PC-9 (cell line): Measurements from ENCODE around the gene UBE2G2. TPM values are rescaled to one million over a fixed set of nuclear protein-coding genes. Genes with fewer than 3 reads are reported as not detected.

Experiments used
- BruUV-seq: library from RNA; stranded (reverse); fragments of 400-500 nt; replicated peaks from 2 replicates; lab custom pipeline; 2021; lab: Mats Ljungman, UMichigan
- CTCF ChIA-PET: fragments of 300-600 bp; sonication (Branson Sonifier 250); formaldehyde crosslinking; loops from one replicate; lab custom pipeline; 2022; ENCODE audit warnings: antibody characterized with exemption; lab: Charles Lee
- POLR2A ChIA-PET: fragments of 300-600 bp; sonication (Branson Sonifier 250); formaldehyde crosslinking; loops from one replicate; lab custom pipeline; 2022; ENCODE audit warnings: antibody characterized with exemption; ENCODE audit not compliant: unreplicated experiment; lab: Charles Lee
- DNase-seq, 2 experiments: peaks; one replicate each; pipeline versions ENCODE4 v3.0.0 to v3.0.0-alpha.2; 2015 to 2022; ENCODE audit warnings: mixed read lengths in 1 of 2
- H2AFZ ChIP-seq: fragments of 200-600 bp; sonication (generic); 2 replicates; pipeline ENCODE4 v1.8.1; 2017; ENCODE audit warnings: antibody characterized with exemption
- H3F3A ChIP-seq: fragments of 200-600 bp; sonication (generic); 2 replicates; pipeline ENCODE4 v1.8.1; 2017; ENCODE audit warnings: antibody characterized with exemption, mild to moderate bottlenecking, low read depth; ENCODE audit not compliant: insufficient read depth
- H3K27ac ChIP-seq: fragments of 200-600 bp; sonication (generic); 2 replicates; pipeline ENCODE4 v1.6.1; 2016; ENCODE audit warnings: mixed run types
- H3K27me3 ChIP-seq: fragments of 200-600 bp; sonication (generic); 2 replicates; pipeline ENCODE4 v1.6.1; 2016; ENCODE audit warnings: low read depth, mixed run types; ENCODE audit not compliant: insufficient read depth
- H3K36me3 ChIP-seq: fragments of 200-600 bp; sonication (generic); 2 replicates; pipeline ENCODE4 v1.6.1; 2016; ENCODE audit warnings: low read depth, mixed run types
- H3K4me1 ChIP-seq: fragments of 200-600 bp; sonication (generic); replicated peaks from 2 replicates; pipeline ENCODE4 v1.6.1; 2016; ENCODE audit warnings: mixed run types; ENCODE audit not compliant: insufficient read depth
- H3K4me2 ChIP-seq: fragments of 200-600 bp; sonication (generic); 2 replicates; pipeline ENCODE4 v1.6.1; 2017; ENCODE audit warnings: mixed run types
- H3K4me3 ChIP-seq: fragments of 200-600 bp; sonication (generic); 2 replicates; pipeline ENCODE4 v1.6.1; 2016; ENCODE audit warnings: mixed run types
- H3K79me2 ChIP-seq: fragments of 200-600 bp; sonication (generic); 2 replicates; pipeline ENCODE4 v1.6.1; 2017; ENCODE audit warnings: low read depth, mixed run types
- H3K9me2 ChIP-seq: fragments of 200-600 bp; sonication (generic); 2 replicates; pipeline ENCODE4 v1.8.1; 2017; ENCODE audit warnings: mild to moderate bottlenecking; ENCODE audit not compliant: insufficient read depth
- H3K9me3 ChIP-seq: fragments of 200-600 bp; sonication (generic); 2 replicates; pipeline ENCODE4 v1.8.1; 2016; ENCODE audit warnings: low read depth; ENCODE audit not compliant: insufficient read depth
- H4K20me1 ChIP-seq: fragments of 200-600 bp; sonication (generic); 2 replicates; pipeline ENCODE4 v1.8.1; 2017; ENCODE audit not compliant: insufficient read depth
- EZH2 ChIP-seq: fragments of 200-600 bp; sonication (generic); IDR thresholded peaks from 2 replicates; pipeline ENCODE4 v1.8.0; 2017; ENCODE audit warnings: antibody characterized with exemption, low read depth
- intact Hi-C: fragments of 100-400 bp; cut with micrococcal nuclease; formaldehyde crosslinking; loops from one replicate; pipeline ENCODE4 v1.10.0; 2022; ENCODE audit not compliant: unreplicated experiment
- total RNA-seq: library from RNA; stranded (reverse); gene quantifications from 2 replicates; pipeline ENCODE4 v1.2.3, GENCODE V29; 2021
- TF ChIP-seq, protein P1 (sequence below): fragments of 200-600 bp; sonication (generic); conservative IDR thresholded peaks from 2 replicates; pipeline ENCODE4 v1.6.1; 2017; ENCODE audit warnings: mixed run types, antibody characterized with exemption, mild to moderate bottlenecking, moderate library complexity

UBE2G2 gene
- total RNA-seq, 1 experiment from 2014 or later, result 51.9 TPM

DNA sequence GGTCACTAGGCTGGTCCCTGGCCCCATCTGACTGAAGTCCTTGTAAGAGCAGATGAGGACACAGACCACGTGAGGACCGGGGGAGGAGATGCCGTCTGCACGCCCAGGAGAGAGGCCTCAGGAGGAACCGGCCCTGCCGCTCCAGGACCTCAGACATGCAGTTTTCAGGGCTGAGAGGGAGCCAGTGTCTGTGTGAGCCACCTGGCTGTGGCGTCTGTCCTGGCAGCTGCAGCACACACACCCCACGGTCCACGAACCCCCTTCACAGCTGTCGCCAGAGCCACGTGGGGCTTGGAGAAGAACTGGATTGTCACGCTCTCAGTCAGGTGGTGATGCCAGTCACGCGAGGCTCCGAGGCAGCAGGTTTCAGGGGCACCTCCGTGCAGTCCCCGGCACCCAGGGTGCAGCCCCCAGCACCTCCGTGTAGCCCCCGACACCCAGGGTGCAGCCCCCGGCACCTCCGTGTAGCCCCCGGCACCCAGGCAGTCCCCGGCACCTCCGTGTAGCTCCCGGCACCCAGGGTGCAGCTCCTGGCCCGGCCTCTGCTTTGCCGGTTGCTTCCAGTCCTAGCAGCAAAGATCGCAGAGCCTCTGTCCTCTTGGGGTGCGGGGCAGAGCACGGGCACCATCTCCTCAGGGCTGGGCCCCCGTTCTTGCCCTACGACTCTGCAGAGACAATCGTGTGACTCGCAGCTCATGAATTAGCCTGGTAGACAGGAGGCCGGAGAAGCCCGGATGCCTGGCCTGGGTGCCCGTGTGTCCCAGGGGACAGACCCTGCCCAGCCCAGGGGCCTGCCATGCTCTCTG lies 35.2 kb upstream of the UBE2G2 start:
- Histone ChIP-seq H4K20me1 (no peaks in the 10 kb centered on the region; the same call in 1 of the 2 replicates), H3K9me3 (no peaks in the 10 kb centered on the region), H3K27ac (no peak overlapping the region), H3K79me2 (no peaks in the 10 kb centered on the region), H2AFZ (no peak overlapping the region), H3F3A (no peaks in the 10 kb centered on the region), H3K4me2 (0 out of 2 replicates have a peak overlapping the region, but pooled peaks have one; percentile 13), H3K27me3 (no peaks in the 10 kb centered on the region), H3K9me2 (no peaks in the 10 kb centered on the region), H3K36me3 (no peaks in the 10 kb centered on the region), H3K4me3 (no peak overlapping the region), H3K4me1 (no peaks in the 10 kb centered on the region; the same call in 1 of the 2 replicates)
- no TSS peak for BruUV-seq
- ChIA-PET CTCF (interaction anchor here (0.5 to 0.6 kb wide), 2 partner anchors 439 to 468 kb away, joined by 3 to 12 read pairs; no protein-coding TSS in a partner anchor), POLR2A (no interaction called here)
- TF ChIP-seq, protein P1, sequence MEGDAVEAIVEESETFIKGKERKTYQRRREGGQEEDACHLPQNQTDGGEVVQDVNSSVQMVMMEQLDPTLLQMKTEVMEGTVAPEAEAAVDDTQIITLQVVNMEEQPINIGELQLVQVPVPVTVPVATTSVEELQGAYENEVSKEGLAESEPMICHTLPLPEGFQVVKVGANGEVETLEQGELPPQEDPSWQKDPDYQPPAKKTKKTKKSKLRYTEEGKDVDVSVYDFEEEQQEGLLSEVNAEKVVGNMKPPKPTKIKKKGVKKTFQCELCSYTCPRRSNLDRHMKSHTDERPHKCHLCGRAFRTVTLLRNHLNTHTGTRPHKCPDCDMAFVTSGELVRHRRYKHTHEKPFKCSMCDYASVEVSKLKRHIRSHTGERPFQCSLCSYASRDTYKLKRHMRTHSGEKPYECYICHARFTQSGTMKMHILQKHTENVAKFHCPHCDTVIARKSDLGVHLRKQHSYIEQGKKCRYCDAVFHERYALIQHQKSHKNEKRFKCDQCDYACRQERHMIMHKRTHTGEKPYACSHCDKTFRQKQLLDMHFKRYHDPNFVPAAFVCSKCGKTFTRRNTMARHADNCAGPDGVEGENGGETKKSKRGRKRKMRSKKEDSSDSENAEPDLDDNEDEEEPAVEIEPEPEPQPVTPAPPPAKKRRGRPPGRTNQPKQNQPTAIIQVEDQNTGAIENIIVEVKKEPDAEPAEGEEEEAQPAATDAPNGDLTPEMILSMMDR, result no peak
- TF ChIP-seq EZH2, result no peak
- intact Hi-C loops, result no loop called here
- peak; percentile 49 to 63 for DNase-seq

GRCh38 chr21:44836349-44836665 lies 34.7 kb upstream of the UBE2G2 start:
- H3K27ac ChIP-seq, result no peak overlapping the region
- no peaks in the 10 kb centered on the region for H3K79me2 ChIP-seq
- POLR2A ChIA-PET, result no interaction called here
- no peaks in the 10 kb centered on the region for H3K9me2 ChIP-seq
- DNase-seq, result no peak
- no TSS peak for BruUV-seq
- H3K4me1 ChIP-seq, result no peaks in the 10 kb centered on the region; the same call in 1 of the 2 replicates
- H3F3A ChIP-seq, result no peaks in the 10 kb centered on the region
- H3K27me3 ChIP-seq, result no peaks in the 10 kb centered on the region
- 0 out of 2 replicates have a peak overlapping the region, but pooled peaks have one; percentile 13 for H3K4me2 ChIP-seq
- H4K20me1 ChIP-seq, result no peaks in the 10 kb centered on the region; the same call in 1 of the 2 replicates
- no peak for TF ChIP-seq EZH2
- TF ChIP-seq, protein P1, result no peak
- CTCF ChIA-PET, result interaction anchor here (0.5 kb wide), 1 partner anchor 467 kb away, joined by 12 read pairs; no protein-coding TSS in a partner anchor
- H2AFZ ChIP-seq, result no peak overlapping the region
- H3K9me3 ChIP-seq, result no peaks in the 10 kb centered on the region
- no peak overlapping the region for H3K4me3 ChIP-seq
- no peaks in the 10 kb centered on the region for H3K36me3 ChIP-seq
- intact Hi-C loops, result no loop called here

DNA sequence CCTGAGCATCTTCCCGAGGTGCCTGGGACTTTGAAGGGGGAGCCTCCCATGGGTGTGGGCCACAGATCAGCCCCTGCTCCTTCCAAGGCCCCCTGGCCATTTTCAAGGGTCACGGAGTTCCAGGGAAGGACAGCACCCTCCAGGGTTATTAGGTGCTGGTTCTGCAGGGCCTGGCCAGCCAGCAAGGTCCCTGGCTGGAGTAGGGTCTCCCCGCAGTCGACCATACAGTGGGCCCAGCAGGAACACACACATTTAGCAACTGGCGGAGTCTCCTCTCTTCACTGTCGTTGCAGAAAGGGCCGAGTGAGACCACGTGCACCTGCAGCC lies 34.0 kb upstream of the UBE2G2 start:
- TF ChIP-seq EZH2, result no peak
- TF ChIP-seq, protein P1, result no peak
- ChIA-PET CTCF (no interaction called here), POLR2A (no interaction called here)
- Histone ChIP-seq H3K36me3 (no peaks in the 10 kb centered on the region), H3K9me3 (no peaks in the 10 kb centered on the region), H4K20me1 (no peaks in the 10 kb centered on the region; the same call in 1 of the 2 replicates), H2AFZ (no peak overlapping the region), H3K27me3 (no peaks in the 10 kb centered on the region), H3K79me2 (no peaks in the 10 kb centered on the region), H3K9me2 (no peaks in the 10 kb centered on the region), H3K4me1 (no peaks in the 10 kb centered on the region; the same call in 1 of the 2 replicates), H3F3A (no peaks in the 10 kb centered on the region), H3K4me2 (no peak overlapping the region), H3K27ac (no peak overlapping the region), H3K4me3 (no peak overlapping the region)
- no TSS peak for BruUV-seq
- DNase-seq, result no peak
- intact Hi-C loops, result no loop called here
